Peyer's patch (tissue), 4 donors: ENCODE data around the gene ST7. TPM values are rescaled to one million over a fixed set of nuclear protein-coding genes. Genes with fewer than 3 reads are reported as not detected.

Experiments
- DNase-seq, 3 donors: peaks; one replicate each; pipeline ENCODE4 v3.0.0-alpha.2; 2017 to 2019
- H3K27ac ChIP-seq, 4 donors: fragments of 200-600 bp; sonication (generic); one replicate each; pipeline ENCODE4 v1.5.1; 2016 to 2019
- H3K27me3 ChIP-seq, 2 donors: fragments of 200-600 bp; sonication (generic); one replicate each; pipeline ENCODE4 v1.5.1; 2019
- H3K36me3 ChIP-seq, 3 donors: fragments of 200-600 bp; sonication (generic); one replicate each; pipeline ENCODE4 v1.5.1; 2016 to 2019
- H3K4me1 ChIP-seq, 4 donors: fragments of 200-600 bp; sonication (generic); one replicate each; pipeline ENCODE4 v1.5.1; 2016 to 2019
- H3K4me3 ChIP-seq, 4 donors: fragments of 200-600 bp; sonication (generic); 1 replicate in 3 of 4; 2 replicates in 1 of 4; pipeline ENCODE4 v1.5.1; 2016 to 2019; ENCODE audit warnings: mild to moderate bottlenecking in 1 of 4
- H3K9me3 ChIP-seq, 4 donors: fragments of 200-600 bp; sonication (generic); one replicate each; pipeline ENCODE4 v1.5.1; 2016 to 2019; ENCODE audit warnings: mild to moderate bottlenecking in 1 of 4
- CTCF ChIP-seq, 6 experiments: fragments of 450-650 bp in 4 of 6; fragments of 200-600 bp in 2 of 6; sonication (generic) in 1 of 6; IDR thresholded peaks; one replicate each; pipeline ENCODE4 v1.5.1; 2017 to 2019; ENCODE audit warnings: antibody characterized with exemption in 6 of 6, mild to moderate bottlenecking in 3 of 6, moderate library complexity in 1 of 6
- POLR2A ChIP-seq, 2 donors: fragments of 450-650 bp; IDR thresholded peaks; one replicate each; pipeline ENCODE4 v1.5.1; 2017; ENCODE audit warnings: antibody characterized with exemption in 2 of 2, mild to moderate bottlenecking in 2 of 2, moderate library complexity in 2 of 2
- total RNA-seq, 4 donors: library from RNA; depleted of rRNA; stranded (reverse); fragments of >200 nt; gene quantifications; one replicate each; pipeline ENCODE4 v1.1.0, GENCODE V29; 2016

The ST7 gene
- total RNA-seq, 4 donors from 2014 or later: 26.8 to 39.6 (median 29.8) TPM

DNA sequence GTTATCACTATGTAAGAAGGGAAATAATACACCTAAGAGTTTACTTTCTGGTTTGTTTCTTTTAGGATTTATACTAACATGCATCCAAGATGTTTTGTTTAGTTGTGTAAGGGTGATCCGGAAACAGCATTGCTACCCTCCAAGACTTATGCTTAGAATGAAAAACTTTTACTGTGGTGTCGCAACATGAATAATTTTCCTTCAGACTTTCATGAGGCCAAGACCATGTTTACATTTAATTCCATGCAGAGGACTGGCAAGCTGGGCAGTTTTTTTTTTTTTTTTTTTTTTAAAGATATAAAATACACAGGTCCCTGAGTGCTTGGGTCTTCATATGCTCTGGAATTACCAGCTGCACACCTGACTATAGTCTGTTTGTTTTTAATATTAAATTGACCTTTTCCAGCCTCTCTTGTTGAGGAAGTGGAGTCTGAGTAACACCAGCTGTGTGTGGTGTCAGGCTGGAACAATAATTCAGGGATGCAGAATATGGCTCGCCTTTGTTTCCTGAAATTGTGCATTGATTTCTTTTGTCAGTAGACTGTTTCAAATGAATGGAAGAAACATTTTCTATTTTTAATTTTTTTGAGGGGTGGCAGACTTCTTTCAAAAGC lies 81.7 kb downstream of the ST7 start:
- Histone ChIP-seq H3K9me3 (no peaks in the 10 kb centered on the region), H3K36me3 (no peaks in the 10 kb centered on the region), H3K27me3 (no peaks in the 10 kb centered on the region), H3K4me3 (no peak overlapping the region), H3K27ac (no peak overlapping the region), H3K4me1 (peaks cover 0 to 5% (median 0%) of the 10 kb centered on the region in 4 donors)
- TF ChIP-seq CTCF (IDR thresholded peaks at IDR 0.05) (no peak), POLR2A (IDR thresholded peaks at IDR 0.05) (no peak)
- DNase-seq: no peak

DNA sequence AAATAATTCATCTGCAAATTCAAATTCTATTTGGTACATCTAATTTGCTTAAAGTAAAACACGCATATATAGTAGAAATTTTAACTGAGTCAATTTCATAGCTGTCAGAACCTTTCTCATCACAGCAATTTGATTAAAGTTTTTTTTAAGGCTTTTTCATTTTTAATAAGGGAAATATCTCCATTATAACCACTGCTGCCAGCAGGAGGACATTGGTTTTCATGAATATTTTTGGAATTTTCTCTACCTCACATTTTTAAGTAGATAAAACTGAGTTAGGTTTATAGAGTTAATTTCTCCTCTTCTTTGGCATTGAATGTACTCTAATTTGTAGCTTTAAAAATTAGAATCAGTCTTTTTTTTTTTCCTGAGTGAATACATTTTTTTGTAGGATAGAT lies 82.2 kb downstream of the ST7 start:
- Histone ChIP-seq H3K4me1 (peaks cover 0 to 5% (median 0%) of the 10 kb centered on the region in 4 donors), H3K4me3 (no peak overlapping the region), H3K36me3 (no peaks in the 10 kb centered on the region), H3K27ac (no peak overlapping the region), H3K27me3 (no peaks in the 10 kb centered on the region), H3K9me3 (no peaks in the 10 kb centered on the region)
- TF ChIP-seq POLR2A (IDR thresholded peaks at IDR 0.05) (no peak), CTCF (IDR thresholded peaks at IDR 0.05) (no peak)
- DNase-seq: no peak

DNA sequence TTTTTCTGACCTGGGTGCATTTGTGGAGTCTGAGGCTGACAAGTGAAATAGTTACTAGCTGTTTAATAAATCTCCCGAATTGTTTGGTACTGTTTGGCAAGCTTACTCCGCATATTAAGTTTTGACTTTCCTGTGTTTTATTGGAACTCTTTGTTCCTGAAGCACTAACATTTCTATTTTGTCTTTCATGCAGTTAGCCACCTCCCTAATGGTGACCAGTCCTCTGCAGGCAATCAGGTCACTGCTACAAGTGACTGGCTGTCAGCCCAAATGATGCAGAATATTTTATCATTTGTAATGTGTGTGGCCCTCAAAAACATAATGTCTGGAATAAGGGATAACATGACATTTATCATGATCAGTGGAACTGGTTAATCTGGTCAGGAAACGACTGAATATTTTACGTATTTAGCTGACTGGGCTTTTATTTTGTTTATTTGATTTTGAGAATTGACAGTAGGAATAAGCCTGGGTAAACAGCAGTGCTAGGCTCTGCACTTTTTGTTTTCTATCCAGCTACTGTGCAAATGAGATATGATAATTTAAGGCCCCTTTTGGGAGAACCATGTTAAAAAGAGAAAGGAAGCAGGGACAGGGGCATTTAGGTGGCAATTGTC lies 82.9 kb downstream of the ST7 start:
- H3K4me3 ChIP-seq: no peak overlapping the region
- no peak for DNase-seq
- no peak overlapping the region for H3K27ac ChIP-seq
- H3K9me3 ChIP-seq: no peaks in the 10 kb centered on the region
- H3K36me3 ChIP-seq: no peaks in the 10 kb centered on the region
- peaks cover 0 to 5% (median 0%) of the 10 kb centered on the region in 4 donors for H3K4me1 ChIP-seq
- no peak for TF ChIP-seq CTCF (IDR thresholded peaks at IDR 0.05)
- no peaks in the 10 kb centered on the region for H3K27me3 ChIP-seq

DNA sequence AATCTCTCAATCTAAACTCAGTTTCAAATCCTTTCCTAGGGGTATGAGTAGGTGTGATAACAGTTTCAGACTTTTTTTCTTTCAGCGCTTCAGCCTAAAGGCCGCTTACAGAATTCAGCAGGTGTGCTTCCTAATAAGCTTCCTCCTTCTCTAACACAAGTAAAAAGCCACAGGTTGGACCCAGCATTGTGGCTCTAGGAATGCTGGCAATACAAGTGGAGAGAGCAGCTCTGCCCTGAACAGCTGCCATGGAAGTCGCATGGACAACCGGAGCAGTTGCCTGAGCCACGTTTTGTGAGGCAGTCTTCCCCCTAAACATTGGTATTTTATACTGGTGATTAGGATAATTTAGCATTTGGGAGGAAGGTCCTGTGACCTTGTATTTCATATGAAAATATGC lies 83.5 kb downstream of the ST7 start:
- H3K9me3 ChIP-seq: no peaks in the 10 kb centered on the region
- TF ChIP-seq POLR2A (IDR thresholded peaks at IDR 0.05): no peak
- TF ChIP-seq CTCF (IDR thresholded peaks at IDR 0.05): no peak
- H3K4me3 ChIP-seq: no peak overlapping the region
- H3K27ac ChIP-seq: no peak overlapping the region
- no peaks in the 10 kb centered on the region for H3K27me3 ChIP-seq
- no peaks in the 10 kb centered on the region for H3K36me3 ChIP-seq
- DNase-seq: no peak
- H3K4me1 ChIP-seq: peaks cover 0 to 5% (median 0%) of the 10 kb centered on the region in 4 donors

DNA sequence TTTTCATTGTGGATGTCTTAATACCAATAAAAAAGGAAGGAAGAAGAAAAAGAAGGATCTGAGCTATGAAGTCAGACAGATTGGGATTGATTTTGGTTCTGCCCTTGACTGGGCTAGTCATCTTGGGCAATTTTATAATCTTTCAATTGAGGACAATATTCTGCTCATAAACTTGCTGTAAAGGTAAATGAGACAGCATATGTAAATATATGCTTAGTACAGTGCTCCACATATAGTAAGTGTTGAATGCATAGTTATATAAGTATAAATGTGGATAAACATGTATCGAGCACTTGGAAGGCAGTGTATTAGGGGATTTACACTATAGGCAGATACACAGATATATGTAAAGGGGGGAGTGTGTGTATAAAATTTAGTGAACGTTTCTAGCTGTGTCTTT lies 85.1 kb downstream of the ST7 start:
- H3K36me3 ChIP-seq: no peaks in the 10 kb centered on the region
- H3K27me3 ChIP-seq: no peaks in the 10 kb centered on the region
- H3K9me3 ChIP-seq: no peaks in the 10 kb centered on the region
- TF ChIP-seq POLR2A (IDR thresholded peaks at IDR 0.05) (no peak), CTCF (IDR thresholded peaks at IDR 0.05) (no peak)
- H3K4me1 ChIP-seq: peaks cover 0 to 5% (median 0%) of the 10 kb centered on the region in 4 donors
- DNase-seq: no peak
- H3K27ac ChIP-seq: no peak overlapping the region
- no peak overlapping the region for H3K4me3 ChIP-seq
